ENCODE data around the gene C2CD2. TPM values are rescaled to one million over a fixed set of nuclear protein-coding genes. Genes with fewer than 3 reads are reported as not detected.

C2CD2 gene
- total RNA-seq, 1 donor, result 36.1 TPM

DNA sequence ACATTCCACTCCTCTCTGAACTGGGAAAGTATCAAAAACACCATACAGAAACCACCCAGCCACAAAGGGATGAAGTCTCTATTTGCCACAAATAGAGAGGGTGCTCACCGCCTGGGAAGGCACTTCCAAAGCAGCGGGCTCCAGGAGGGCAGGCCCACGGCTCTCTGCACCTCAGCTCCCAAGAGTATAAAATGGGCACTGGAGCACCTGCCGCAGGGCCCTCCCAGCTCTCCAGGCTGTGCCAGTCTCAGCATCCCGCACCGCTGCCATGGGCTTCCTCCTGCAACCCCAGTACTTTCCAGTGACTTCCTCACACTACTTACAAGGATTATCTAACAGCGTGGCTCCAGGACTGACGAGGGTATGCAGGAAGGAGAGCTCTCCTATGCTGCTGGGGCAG, 14.4 kb downstream of the C2CD2 start:
- DNase-seq (ENCODE audit: low read depth in 2 of 3, low spot score in 2 of 3), result no peak

GRCh38 chr21:41933313-41934079, 20.3 kb downstream of the C2CD2 start:
- peak in 1 of 3 donors; percentile 51 for DNase-seq (ENCODE audit: low read depth in 2 of 3, low spot score in 2 of 3)

DNA sequence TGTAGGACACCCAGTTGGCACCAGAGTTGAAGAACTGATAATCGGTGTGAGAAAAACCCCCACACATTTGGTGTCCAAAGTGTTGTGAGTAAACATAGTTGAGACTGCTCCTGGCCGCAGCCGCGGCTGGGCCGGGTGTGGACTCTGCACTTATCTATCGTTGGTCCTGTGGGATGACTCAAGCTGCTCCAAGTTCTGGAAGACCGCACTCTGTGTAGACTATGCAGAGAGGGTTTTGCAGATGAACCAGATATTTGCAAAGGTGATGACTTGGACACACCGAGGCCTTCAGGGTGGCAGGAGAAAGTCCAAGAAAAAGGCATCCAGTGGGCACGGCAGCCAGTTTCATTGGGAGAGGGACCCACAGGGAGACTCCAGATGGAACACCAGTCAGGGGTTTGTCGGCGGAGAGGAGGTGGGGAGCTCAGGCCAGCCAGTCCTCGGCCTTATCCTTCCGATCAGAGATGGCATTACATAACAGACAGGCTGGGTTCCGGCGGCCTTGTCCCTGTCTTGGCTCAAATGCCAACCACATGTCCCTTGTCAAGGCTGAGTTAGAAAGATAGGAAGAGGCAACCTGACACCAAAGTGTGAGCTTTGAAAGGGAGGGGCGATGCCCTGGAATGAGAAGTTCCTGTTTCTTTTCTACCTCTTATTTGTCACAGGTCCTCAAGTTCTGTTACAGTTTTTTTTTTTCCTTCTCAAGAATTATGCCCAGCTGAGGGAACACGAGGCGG, 21.1 kb downstream of the C2CD2 start:
- DNase-seq (ENCODE audit: low read depth in 2 of 3, low spot score in 2 of 3), result peak in 2 of 3 donors; percentile 83

- DNase-seq (ENCODE audit: low read depth in 2 of 3, low spot score in 2 of 3), result peak in 2 of 3 donors; percentile 76 to 88
Observed at GRCh38 chr21:41932191-41932575, 21.6 kb downstream of the C2CD2 start.

DNA sequence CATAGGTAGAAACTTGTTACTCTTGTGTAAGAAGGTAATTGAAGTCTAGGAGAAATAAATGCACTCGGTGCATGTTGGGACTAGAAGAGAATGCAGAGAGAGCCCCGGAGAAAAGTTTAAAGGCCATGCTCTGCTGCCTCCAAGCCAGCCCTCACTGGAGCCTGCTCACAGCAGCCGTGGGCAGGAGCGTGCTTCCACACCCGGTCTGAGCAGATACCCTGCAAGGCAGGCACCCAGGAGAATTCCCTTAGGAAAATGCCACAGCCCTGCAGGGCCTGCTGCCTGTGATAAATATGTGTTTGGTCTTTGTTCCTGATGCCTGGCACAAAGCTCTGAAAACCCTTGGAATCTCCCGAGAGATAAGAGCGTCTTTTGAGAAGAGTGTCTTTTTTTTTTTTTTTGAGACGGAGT, 22.8 kb downstream of the C2CD2 start:
- no peak for DNase-seq (ENCODE audit: low read depth in 2 of 3, low spot score in 2 of 3)

- peak in 2 of 3 donors; percentile 30 to 66 for DNase-seq (ENCODE audit: low read depth in 2 of 3, low spot score in 2 of 3)
Observed at GRCh38 chr21:41929248-41929647, 24.6 kb downstream of the C2CD2 start.

DNA sequence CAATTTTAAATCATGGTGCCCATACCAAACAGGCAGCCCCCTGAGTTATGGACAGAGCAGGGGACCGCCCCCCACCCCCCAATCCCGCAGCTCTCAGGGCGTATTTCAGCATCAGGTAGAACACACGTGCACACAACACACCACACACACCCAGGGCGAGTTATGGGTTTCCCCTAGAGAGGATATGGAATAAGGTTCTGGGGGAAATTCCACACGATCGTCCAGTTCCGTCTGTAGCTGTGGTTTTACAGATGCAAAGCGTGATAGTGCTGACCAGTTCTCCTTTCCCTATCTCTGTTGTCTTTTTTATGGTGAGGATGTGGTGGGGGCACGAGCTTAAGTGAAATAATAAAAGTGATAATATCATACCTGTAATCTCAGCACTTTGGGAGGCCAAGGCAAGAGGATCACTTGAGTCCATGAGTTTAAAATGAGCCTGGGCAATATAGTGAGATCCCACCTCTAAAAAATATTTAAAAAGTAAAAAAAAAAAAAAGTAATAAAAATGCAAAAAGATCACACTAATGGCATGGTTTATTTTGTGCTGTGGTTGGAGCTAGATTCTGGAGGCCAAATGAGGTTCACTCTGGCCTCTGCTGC, 25.1 kb downstream of the C2CD2 start:
- peak in 2 of 3 donors; percentile 83 for DNase-seq (ENCODE audit: low read depth in 2 of 3, low spot score in 2 of 3)

GRCh38 chr21:41927727-41928409, 25.9 kb downstream of the C2CD2 start:
- DNase-seq (ENCODE audit: low read depth in 2 of 3, low spot score in 2 of 3), result peak in 2 of 3 donors; percentile 20 to 26

- no peak for DNase-seq (ENCODE audit: low read depth in 2 of 3, low spot score in 2 of 3)
Observed at GRCh38 chr21:41926807-41927171, 27.0 kb downstream of the C2CD2 start.

DNA sequence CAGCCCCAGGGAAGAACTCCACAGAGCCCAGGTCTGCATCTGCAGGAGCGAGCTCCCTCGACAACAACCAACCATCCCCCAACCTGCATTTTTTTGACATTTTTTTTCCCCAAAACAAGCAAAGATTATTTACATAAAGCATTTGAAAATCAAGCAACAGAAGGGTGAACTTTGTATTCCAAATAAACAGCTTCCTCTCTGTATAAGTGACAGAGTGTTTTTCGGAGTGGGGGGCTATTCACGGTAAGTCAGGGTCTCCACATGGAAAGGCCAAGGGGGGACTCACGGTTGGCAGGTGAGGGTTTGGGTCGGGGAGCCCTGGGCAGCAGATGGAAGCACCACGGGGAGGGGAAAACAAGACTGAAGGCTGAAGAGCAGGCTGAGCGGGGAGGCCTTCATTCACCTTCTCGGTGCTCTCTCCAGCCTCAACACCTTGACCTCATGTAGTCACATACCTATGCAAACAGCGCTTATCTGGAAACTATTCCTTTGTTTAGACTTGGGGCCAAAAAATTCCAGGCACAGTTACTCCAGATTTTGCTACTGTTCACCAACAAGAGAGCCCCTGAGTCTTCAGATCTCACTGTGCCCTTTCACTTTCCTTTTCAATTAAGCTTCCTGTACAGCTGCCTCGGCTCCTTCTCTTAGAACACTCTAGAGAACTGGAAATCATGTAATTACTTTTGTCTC, 27.6 kb downstream of the C2CD2 start:
- DNase-seq (ENCODE audit: low read depth in 2 of 3, low spot score in 2 of 3), result peak; percentile 11 to 68 (median 66)

GRCh38 chr21:41925767-41926116, 28.1 kb downstream of the C2CD2 start:
- no peak for DNase-seq (ENCODE audit: low read depth in 2 of 3, low spot score in 2 of 3)

DNA sequence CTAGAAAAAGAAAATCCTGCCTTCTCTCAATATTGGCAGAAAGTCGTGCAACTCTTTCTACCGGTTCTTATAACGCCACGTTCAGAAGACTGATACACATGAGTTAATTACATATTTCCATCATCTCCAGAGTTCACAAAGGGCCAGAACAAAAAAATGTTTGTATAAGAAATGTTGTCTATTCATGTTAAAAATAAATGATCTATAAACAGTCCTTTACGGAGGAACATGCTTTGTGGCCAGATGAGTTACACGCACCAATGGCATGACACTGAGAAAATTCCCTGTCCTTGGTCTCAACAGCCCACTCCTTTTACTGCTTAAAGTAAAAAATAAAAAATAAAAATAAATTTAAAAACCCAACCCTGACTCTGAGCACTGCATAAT, 29.5 kb downstream of the C2CD2 start:
- DNase-seq (ENCODE audit: low read depth in 2 of 3, low spot score in 2 of 3), result no peak

DNA sequence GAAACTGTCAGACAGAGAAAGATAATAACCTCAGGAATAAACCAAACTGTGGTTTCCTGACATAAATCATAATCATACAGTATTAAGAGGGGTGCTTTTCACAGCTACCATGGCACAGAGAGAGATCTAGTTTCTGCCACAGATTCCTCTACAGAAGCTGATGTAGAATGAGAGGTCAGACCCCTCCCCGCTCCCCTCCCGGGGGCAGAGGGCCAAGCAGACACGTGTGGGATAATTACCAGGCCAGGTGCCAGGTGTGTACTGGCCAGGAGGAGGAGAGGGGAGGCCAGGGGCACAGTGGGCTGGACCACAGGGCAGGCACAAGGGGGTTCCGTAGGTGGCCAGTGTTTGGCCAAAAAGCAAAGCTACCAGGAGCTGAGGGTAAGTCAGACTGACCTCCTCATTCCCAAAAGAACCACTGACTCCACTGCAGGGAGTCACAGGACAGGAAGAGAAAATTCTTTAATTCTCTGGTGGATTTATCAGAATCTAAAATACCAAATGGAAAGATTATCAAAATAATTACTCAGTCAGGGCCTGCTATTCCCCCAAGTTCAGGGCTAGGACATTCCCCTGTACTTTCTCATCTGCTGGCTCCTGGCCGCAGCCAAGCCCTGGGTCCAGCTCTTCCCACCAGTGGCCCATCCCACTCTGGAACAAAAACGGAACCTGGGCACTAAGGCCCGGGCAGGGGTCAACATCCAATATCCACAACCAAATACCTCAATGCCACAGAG, 30.0 kb downstream of the C2CD2 start:
- DNase-seq (ENCODE audit: low read depth in 2 of 3, low spot score in 2 of 3), result peak in 2 of 3 donors; percentile 57 to 82

DNA sequence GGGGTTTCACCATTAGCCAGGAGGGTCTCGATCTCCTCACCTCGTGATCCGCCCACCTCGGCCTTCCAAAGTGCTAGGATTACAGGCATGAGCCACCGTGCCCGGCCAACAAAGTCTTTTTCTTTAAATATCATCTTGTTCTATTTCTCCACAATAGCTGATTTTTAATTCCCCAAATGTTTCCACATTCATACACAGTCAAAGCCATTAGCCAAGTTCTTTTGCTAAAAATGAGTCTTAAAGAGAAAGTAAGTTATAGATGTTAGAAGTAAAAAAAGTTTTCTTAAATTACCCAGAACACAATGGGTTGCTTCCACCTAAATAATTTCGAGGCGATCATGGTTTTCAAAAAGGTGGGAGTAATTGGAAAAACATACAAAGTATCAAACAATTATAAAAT, 30.6 kb downstream of the C2CD2 start:
- DNase-seq (ENCODE audit: low read depth in 2 of 3, low spot score in 2 of 3), result no peak

GRCh38 chr21:41921021-41921420, 32.8 kb downstream of the C2CD2 start:
- DNase-seq (ENCODE audit: low read depth in 2 of 3, low spot score in 2 of 3), result peak in 2 of 3 donors; percentile 55 to 67

DNA sequence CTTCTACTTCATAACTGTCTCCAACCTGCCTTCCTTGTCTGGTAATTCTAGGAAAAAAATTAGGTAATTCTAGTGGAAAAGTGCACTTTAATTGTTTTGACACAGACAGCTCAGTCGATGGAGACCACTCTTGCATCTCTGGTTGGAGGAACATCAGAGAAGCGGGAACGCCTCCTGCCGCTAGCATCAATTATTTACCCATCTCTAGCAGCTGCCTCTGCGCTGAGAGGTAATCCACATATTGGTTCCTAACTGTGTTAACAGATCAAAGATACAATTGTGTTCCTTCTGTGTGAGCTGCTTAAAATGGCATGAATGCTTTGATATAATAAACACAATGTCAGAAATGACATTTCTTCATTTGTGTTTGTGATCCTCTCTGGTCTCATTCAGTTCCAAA, 33.3 kb downstream of the C2CD2 start:
- no peak for DNase-seq (ENCODE audit: low read depth in 2 of 3, low spot score in 2 of 3)

DNA sequence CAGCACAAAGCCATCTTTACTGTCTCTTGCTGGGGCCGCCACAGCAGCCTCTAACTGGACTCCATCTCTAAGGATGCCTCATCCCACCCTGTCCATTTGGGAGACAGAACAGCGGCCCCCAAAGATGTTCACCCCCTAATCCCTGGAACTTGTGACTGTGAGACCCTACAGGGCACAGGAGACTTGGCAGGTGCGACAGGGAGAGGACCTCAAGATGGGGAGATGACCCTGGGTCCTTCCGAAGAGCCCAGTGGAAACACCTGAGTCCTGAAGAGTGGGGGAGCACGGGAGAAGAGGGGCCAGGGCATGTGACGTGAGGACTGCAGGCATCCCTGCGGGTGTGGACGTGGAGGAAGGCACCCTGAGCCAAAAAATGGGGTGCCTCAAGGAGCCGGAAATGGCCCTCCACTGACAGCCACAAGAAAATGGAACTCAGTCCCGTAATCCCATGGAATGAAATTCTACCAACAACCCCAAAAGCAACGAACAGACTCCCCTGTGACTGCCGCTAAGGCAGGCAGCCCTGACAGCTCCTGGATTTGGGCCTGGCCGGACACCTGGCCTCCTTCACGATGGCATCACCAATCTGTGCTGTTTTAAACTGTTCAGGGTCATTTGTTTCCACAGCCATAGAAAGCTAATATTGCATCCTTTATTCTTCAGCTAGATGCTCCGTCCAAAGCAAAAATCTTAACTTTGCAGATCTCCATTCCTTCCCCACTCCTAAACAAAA, 34.0 kb downstream of the C2CD2 start:
- no peak for DNase-seq (ENCODE audit: low read depth in 2 of 3, low spot score in 2 of 3)

GRCh38 chr21:41918561-41919358, 35.1 kb downstream of the C2CD2 start:
- DNase-seq (ENCODE audit: low read depth in 2 of 3, low spot score in 2 of 3), result no peak

All from hematopoietic multipotent progenitor cell (in vitro differentiated cells).